Measurements from ENCODE around the gene ZFHX3.

Gene ZFHX3

DNA sequence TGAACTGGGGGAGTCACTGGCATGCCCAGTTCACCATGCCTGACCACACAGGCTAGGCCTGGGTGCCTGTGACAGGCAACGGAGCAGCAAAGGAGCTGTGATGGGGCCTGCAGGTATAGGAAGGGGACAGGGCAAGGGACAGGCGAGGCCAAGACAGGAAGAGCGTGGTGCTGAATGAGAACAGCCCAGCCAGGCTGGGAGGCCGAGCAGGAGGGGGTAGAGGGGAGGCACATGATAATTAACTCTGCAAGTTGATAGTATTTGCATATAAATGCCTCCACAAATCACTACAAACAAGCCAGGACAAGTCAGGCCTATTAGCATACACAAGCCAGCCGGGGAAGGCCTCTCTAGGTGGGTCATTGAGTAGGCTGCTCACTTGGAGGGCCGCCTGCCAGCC is 7.8 kb downstream of the ZFHX3 start:
- Histone ChIP-seq H3K27ac (ENCODE audit: low read depth, low read length) (no peak overlapping the region), H3K4me3 (ENCODE audit: low read depth in 1 of 2, low read length in 2 of 2) (no peak overlapping the region), H3K4me1 (ENCODE audit: control insufficient read depth in 1 of 2, insufficient read depth in 2 of 2, low read length in 2 of 2) (peaks cover 9 to 14% of the 10 kb centered on the region in 2 donors), H3K9me3 (ENCODE audit: control insufficient read depth in 1 of 2, low read length in 2 of 2) (no peaks in the 10 kb centered on the region), H3K9ac (ENCODE audit: low read depth in 1 of 2, low read length in 2 of 2) (no peak overlapping the region), H3K27me3 (ENCODE audit: control insufficient read depth in 1 of 2, insufficient read depth in 2 of 2, low read length in 2 of 2) (no peaks in the 10 kb centered on the region), H3K36me3 (ENCODE audit: control insufficient read depth in 1 of 2, insufficient read depth in 2 of 2, low read length in 2 of 2) (no peaks in the 10 kb centered on the region)

DNA sequence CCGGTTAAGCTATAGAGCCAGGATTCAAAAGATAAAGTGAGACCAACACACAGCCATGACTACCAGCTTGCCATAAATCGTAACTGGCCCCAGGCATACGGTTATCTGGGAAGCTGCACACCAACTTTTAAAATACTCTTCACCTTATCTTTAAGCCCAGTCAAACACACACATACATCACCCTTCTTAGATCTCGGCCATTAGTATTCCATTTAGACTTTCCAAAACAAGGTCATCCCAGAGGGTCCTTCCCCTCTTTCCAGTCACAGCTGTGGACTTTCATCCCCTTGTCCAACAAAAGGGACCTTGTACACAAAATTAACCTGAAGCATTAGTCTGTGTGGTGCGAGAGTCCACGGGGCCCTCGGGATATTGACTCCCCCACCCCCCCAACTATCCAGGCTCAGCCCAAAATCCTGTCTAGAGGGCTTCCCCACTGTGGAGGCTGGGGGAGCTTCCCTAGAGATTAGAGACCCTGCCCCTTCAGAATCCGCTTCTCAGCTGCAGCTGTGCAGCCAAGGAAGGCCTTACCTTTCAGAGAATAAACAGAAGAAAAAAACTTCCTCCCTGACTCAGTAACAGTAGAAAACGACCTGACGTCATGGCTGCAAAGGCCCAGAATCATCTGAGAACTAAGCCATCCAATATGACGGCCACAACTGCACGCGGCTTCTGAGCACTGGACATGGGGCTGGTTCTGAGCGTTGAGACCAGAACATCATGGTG is 9.9 kb downstream of the ZFHX3 start:
- H3K27ac ChIP-seq (ENCODE audit: low read depth, low read length): no peak overlapping the region
- H3K9me3 ChIP-seq (ENCODE audit: control insufficient read depth in 1 of 2, low read length in 2 of 2): no peaks in the 10 kb centered on the region
- no peak overlapping the region for H3K4me3 ChIP-seq (ENCODE audit: low read depth in 1 of 2, low read length in 2 of 2)
- no peak overlapping the region for H3K9ac ChIP-seq (ENCODE audit: low read depth in 1 of 2, low read length in 2 of 2)
- H3K36me3 ChIP-seq (ENCODE audit: control insufficient read depth in 1 of 2, insufficient read depth in 2 of 2, low read length in 2 of 2): no peaks in the 10 kb centered on the region
- H3K4me1 ChIP-seq (ENCODE audit: control insufficient read depth in 1 of 2, insufficient read depth in 2 of 2, low read length in 2 of 2): peaks cover 9 to 10% of the 10 kb centered on the region in 2 donors
- no peaks in the 10 kb centered on the region for H3K27me3 ChIP-seq (ENCODE audit: control insufficient read depth in 1 of 2, insufficient read depth in 2 of 2, low read length in 2 of 2)

DNA sequence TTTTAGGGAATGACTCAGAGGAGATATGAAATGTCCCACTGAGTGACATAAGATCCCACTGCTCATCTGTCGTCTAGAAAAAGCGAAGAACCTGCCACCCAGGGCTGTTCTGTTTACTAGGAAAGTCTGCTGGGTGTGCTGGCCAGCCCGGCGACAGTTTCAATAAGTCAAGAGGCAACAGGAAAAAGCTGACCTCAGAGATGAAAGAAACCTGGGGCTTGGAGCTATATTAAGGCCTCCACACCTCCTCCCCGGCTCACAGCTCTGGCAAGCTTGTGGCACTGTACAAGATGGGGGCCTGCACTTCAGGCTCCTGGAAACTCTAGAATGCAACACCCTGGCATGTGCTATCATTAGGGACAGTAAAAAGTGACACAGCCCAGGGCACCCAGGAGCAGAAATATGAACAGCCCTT is 10.6 kb downstream of the ZFHX3 start:
- Histone ChIP-seq H3K27me3 (ENCODE audit: control insufficient read depth in 1 of 2, insufficient read depth in 2 of 2, low read length in 2 of 2) (no peaks in the 10 kb centered on the region), H3K36me3 (ENCODE audit: control insufficient read depth in 1 of 2, insufficient read depth in 2 of 2, low read length in 2 of 2) (no peaks in the 10 kb centered on the region), H3K4me1 (ENCODE audit: control insufficient read depth in 1 of 2, insufficient read depth in 2 of 2, low read length in 2 of 2) (peaks cover 12 to 14% of the 10 kb centered on the region in 2 donors), H3K27ac (ENCODE audit: low read depth, low read length) (no peak overlapping the region), H3K9me3 (ENCODE audit: control insufficient read depth in 1 of 2, low read length in 2 of 2) (no peaks in the 10 kb centered on the region), H3K9ac (ENCODE audit: low read depth in 1 of 2, low read length in 2 of 2) (no peak overlapping the region), H3K4me3 (ENCODE audit: low read depth in 1 of 2, low read length in 2 of 2) (no peak overlapping the region)

DNA sequence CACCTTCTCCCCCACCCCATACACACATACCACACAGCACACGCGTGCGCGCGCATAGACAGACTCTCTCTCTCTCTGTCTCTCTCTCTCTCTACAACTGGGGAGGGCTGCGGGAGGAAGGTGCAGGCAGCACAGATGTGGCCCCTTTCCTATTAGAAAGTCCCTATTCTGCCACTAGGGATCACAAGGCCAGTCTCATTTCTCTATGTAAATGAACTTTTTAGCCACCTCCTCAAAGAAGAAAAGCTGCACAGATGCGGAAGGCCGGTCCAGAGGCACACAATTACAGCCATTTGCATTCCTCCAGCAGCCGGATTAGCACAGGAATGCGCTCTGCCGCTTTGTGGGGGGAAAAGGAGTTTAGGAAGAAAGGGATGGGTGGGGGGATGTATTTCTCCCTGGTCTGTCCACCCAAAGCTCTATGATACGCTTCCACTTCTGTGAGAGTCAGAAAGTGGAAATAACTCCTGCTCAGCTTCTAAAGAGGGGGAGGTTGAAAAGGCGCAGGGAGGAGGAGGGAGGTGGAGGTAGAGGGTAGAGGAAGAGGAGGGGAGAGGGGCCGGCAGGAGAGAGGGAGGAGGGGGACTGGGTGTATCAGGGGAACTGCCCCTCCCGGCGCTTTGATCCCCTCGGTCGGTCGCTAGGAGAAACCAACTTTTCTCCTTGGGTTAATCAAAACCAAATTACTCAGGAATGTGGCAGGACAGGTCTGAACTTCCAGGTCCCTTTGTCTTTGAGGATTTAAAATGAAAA is 11.7 kb downstream of the ZFHX3 start:
- Histone ChIP-seq H3K27me3 (ENCODE audit: control insufficient read depth in 1 of 2, insufficient read depth in 2 of 2, low read length in 2 of 2) (no peaks in the 10 kb centered on the region), H3K4me3 (ENCODE audit: low read depth in 1 of 2, low read length in 2 of 2) (no peak overlapping the region), H3K9ac (ENCODE audit: low read depth in 1 of 2, low read length in 2 of 2) (no peak overlapping the region), H3K27ac (ENCODE audit: low read depth, low read length) (no peak overlapping the region), H3K36me3 (ENCODE audit: control insufficient read depth in 1 of 2, insufficient read depth in 2 of 2, low read length in 2 of 2) (no peaks in the 10 kb centered on the region), H3K4me1 (ENCODE audit: control insufficient read depth in 1 of 2, insufficient read depth in 2 of 2, low read length in 2 of 2) (peaks cover 14 to 20% of the 10 kb centered on the region in 2 donors), H3K9me3 (ENCODE audit: control insufficient read depth in 1 of 2, low read length in 2 of 2) (no peaks in the 10 kb centered on the region)

GRCh38 chr16:73034374-73034773 is 13.6 kb downstream of the ZFHX3 start:
- H3K27ac ChIP-seq (ENCODE audit: low read depth, low read length): no peak overlapping the region
- no peaks in the 10 kb centered on the region for H3K27me3 ChIP-seq (ENCODE audit: control insufficient read depth in 1 of 2, insufficient read depth in 2 of 2, low read length in 2 of 2)
- no peaks in the 10 kb centered on the region for H3K36me3 ChIP-seq (ENCODE audit: control insufficient read depth in 1 of 2, insufficient read depth in 2 of 2, low read length in 2 of 2)
- peaks cover 14 to 21% of the 10 kb centered on the region in 2 donors for H3K4me1 ChIP-seq (ENCODE audit: control insufficient read depth in 1 of 2, insufficient read depth in 2 of 2, low read length in 2 of 2)
- H3K9me3 ChIP-seq (ENCODE audit: control insufficient read depth in 1 of 2, low read length in 2 of 2): no peaks in the 10 kb centered on the region
- H3K4me3 ChIP-seq (ENCODE audit: low read depth in 1 of 2, low read length in 2 of 2): no peak overlapping the region
- H3K9ac ChIP-seq (ENCODE audit: low read depth in 1 of 2, low read length in 2 of 2): no peak overlapping the region

DNA sequence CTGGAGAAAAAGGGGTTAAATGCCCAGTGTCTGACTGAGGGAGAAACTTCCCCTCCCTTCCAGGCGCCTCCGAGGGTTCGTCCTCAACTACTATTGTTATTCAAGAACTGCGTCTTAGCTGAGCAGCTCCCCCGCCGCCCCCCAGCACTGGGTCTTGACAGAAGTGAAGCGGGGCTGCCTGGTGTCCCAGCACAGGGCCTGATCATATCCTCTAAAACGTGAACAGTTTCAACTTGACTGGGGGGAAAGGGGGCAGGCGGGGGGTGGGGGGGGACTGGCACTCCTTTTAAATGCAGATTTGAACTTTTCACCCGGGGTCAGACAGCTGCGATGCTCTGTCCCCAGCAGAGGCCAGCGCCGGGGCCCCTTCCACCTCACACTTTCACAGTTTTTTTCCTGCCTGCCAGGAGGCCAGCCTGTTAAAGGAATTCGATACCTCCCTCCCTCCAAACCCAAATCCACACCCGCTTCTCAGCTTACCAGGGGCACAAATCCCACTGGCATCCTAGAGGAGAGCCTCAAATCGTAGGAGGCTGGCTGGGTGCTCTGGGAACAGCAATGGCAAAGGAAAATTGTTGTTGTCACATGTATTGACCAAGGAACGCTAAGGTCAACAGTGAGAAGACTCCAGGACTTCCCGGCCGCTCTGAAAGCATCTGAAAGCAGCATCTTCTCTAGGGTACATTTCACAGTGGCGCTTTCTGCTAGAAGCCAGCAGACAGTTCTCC is 14.5 kb downstream of the ZFHX3 start:
- H3K9me3 ChIP-seq (ENCODE audit: control insufficient read depth in 1 of 2, low read length in 2 of 2): no peaks in the 10 kb centered on the region
- no peaks in the 10 kb centered on the region for H3K36me3 ChIP-seq (ENCODE audit: control insufficient read depth in 1 of 2, insufficient read depth in 2 of 2, low read length in 2 of 2)
- no peaks in the 10 kb centered on the region for H3K27me3 ChIP-seq (ENCODE audit: control insufficient read depth in 1 of 2, insufficient read depth in 2 of 2, low read length in 2 of 2)
- H3K4me1 ChIP-seq (ENCODE audit: control insufficient read depth in 1 of 2, insufficient read depth in 2 of 2, low read length in 2 of 2): peaks cover 14 to 21% of the 10 kb centered on the region in 2 donors
- H3K4me3 ChIP-seq (ENCODE audit: low read depth in 1 of 2, low read length in 2 of 2): no peak overlapping the region
- H3K9ac ChIP-seq (ENCODE audit: low read depth in 1 of 2, low read length in 2 of 2): no peak overlapping the region
- no peak overlapping the region for H3K27ac ChIP-seq (ENCODE audit: low read depth, low read length)

GRCh38 chr16:73032541-73033270 is 15.2 kb downstream of the ZFHX3 start:
- no peak overlapping the region for H3K9ac ChIP-seq (ENCODE audit: low read depth in 1 of 2, low read length in 2 of 2)
- H3K9me3 ChIP-seq (ENCODE audit: control insufficient read depth in 1 of 2, low read length in 2 of 2): no peaks in the 10 kb centered on the region
- no peaks in the 10 kb centered on the region for H3K36me3 ChIP-seq (ENCODE audit: control insufficient read depth in 1 of 2, insufficient read depth in 2 of 2, low read length in 2 of 2)
- H3K4me3 ChIP-seq (ENCODE audit: low read depth in 1 of 2, low read length in 2 of 2): no peak overlapping the region
- no peaks in the 10 kb centered on the region for H3K27me3 ChIP-seq (ENCODE audit: control insufficient read depth in 1 of 2, insufficient read depth in 2 of 2, low read length in 2 of 2)
- no peak overlapping the region for H3K27ac ChIP-seq (ENCODE audit: low read depth, low read length)
- H3K4me1 ChIP-seq (ENCODE audit: control insufficient read depth in 1 of 2, insufficient read depth in 2 of 2, low read length in 2 of 2): peaks cover 18 to 28% of the 10 kb centered on the region in 2 donors

GRCh38 chr16:73031984-73032383 is 15.9 kb downstream of the ZFHX3 start:
- Histone ChIP-seq H3K4me1 (ENCODE audit: control insufficient read depth in 1 of 2, insufficient read depth in 2 of 2, low read length in 2 of 2) (peaks cover 22 to 33% of the 10 kb centered on the region in 2 donors), H3K4me3 (ENCODE audit: low read depth in 1 of 2, low read length in 2 of 2) (no peak overlapping the region), H3K27ac (ENCODE audit: low read depth, low read length) (no peak overlapping the region)

GRCh38 chr16:73031155-73031866 is 16.6 kb downstream of the ZFHX3 start:
- Histone ChIP-seq H3K4me3 (ENCODE audit: low read depth in 1 of 2, low read length in 2 of 2) (no peak overlapping the region), H3K9ac (ENCODE audit: low read depth in 1 of 2, low read length in 2 of 2) (no peak overlapping the region), H3K36me3 (ENCODE audit: control insufficient read depth in 1 of 2, insufficient read depth in 2 of 2, low read length in 2 of 2) (no peaks in the 10 kb centered on the region), H3K9me3 (ENCODE audit: control insufficient read depth in 1 of 2, low read length in 2 of 2) (no peaks in the 10 kb centered on the region), H3K27ac (ENCODE audit: low read depth, low read length) (no peak overlapping the region), H3K27me3 (ENCODE audit: control insufficient read depth in 1 of 2, insufficient read depth in 2 of 2, low read length in 2 of 2) (no peaks in the 10 kb centered on the region), H3K4me1 (ENCODE audit: control insufficient read depth in 1 of 2, insufficient read depth in 2 of 2, low read length in 2 of 2) (peaks cover 23 to 32% of the 10 kb centered on the region in 2 donors)

More at GRCh38 chr16:73031984-73032383, 15.9 kb downstream of the ZFHX3 start:
- H3K36me3 ChIP-seq (ENCODE audit: control insufficient read depth in 1 of 2, insufficient read depth in 2 of 2, low read length in 2 of 2): no peaks in the 10 kb centered on the region
- no peaks in the 10 kb centered on the region for H3K27me3 ChIP-seq (ENCODE audit: control insufficient read depth in 1 of 2, insufficient read depth in 2 of 2, low read length in 2 of 2)
- no peak overlapping the region for H3K9ac ChIP-seq (ENCODE audit: low read depth in 1 of 2, low read length in 2 of 2)
- H3K9me3 ChIP-seq (ENCODE audit: control insufficient read depth in 1 of 2, low read length in 2 of 2): no peaks in the 10 kb centered on the region

All from duodenal mucosa (tissue), 2 donors.